ENCODE results near the gene ARHGAP1.
"Not testable (repeated sequence)": the region's sequence is repeated elsewhere in the genome, so short reads cannot be mapped to it uniquely, and the experiment has no call there.

- TF ChIP-seq POLR2A, CTCF (IDR thresholded peaks at IDR 0.05): not testable (repeated sequence)
These were observed 8.9 kb upstream of the ARHGAP1 start for GRCh38 chr11:46709351-46709750.
